ENCODE data around the gene RGS19. TPM values are rescaled to one million over a fixed set of nuclear protein-coding genes. Genes with fewer than 3 reads are reported as not detected.
A peak's percentile ranks its signal among the peaks of the same experiment; 100 is the strongest.

Gene RGS19
- total RNA-seq, 2 experiments from 2014 or later: 119 to 122 TPM

DNA sequence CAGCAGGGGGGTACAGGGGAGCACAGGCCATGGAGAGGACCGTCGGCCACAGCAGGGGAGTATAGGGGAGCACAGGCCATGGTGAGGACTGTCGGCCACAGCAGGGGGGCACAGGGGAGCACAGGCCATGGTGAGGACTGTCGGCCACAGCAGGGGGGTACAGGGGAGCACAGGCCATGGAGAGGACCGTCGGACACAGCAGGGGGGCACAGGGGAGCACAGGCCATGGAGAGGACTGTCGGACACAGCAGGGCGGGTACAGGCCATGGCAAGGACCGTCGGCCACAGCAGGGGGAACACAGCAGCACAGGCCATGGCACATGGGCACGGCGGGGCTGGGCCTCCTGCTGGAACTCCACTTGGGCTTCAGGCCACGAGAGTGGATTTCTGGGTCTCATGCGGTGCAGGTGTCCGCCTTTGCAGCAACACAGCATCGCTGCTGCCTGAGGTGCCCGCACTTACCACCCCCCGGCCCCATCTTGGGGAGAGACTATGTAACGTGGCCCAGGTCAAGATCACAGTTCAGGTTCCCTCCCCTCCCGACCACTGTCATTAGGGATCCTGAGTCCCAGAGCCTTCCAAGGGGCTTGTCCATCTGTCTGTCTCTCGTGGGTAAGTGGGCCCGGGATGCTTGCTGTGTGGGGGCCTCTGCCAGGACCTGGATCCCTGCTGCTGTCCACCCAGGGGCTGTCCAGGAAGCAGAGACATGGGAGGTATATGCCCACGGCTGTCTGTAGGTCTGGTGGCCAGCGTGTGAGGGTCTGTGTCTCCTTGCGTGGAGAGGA is 25.5 kb upstream of the RGS19 start:
- ChIA-PET CTCF (no interaction called here), POLR2A (no interaction called here)
- H3K36me3 Mint-ChIP-seq (ENCODE audit: low read depth): no peaks in the 10 kb centered on the region
- H3K27me3 Mint-ChIP-seq: peaks cover 20% of the 10 kb centered on the region
- no peak for DNase-seq
- H3K4me1 Mint-ChIP-seq: peaks cover 6% of the 10 kb centered on the region
- H3K4me3 Mint-ChIP-seq: no peak overlapping the region
- no peak overlapping the region for H3K27ac Mint-ChIP-seq
- no peaks in the 10 kb centered on the region for H3K9me3 Mint-ChIP-seq

DNA sequence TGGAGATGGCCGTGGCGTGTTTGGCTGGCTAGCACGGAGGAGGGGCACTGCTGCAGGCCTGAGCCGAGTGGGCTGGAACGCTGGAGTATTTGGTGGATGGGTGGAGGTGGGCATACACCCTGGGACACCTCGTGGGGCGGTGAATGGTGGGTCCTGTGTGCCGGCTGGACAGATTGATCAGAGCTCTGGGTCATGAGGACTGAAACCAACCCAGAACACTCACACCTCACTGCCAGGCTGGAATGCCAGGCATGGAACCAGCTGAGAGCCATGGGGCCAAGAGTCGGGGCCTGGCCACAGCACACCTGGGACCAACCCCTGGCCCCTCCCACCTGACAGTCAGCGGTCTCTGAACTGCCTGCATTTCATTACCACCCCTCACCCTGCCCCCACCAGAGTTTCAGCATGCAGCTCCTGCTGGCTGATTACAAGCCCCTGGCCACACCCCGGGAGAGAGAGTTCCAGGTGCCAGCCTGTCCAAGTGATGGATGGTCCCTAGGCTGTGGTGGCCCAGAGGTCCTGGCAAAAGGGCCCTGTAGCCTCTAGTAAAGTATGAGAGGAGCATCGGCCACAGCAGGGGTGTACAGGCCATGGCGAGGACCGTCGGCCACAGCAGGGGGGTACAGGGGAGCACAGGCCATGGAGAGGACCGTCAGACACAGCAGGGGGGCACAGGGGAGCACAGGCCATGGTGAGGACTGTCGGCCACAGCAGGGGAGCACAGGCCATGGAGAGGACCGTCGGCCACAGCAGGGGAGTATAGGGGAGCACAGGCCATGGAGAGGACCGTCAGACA is 24.8 kb upstream of the RGS19 start:
- Mint-ChIP-seq H3K27me3 (peaks cover 20% of the 10 kb centered on the region), H3K36me3 (ENCODE audit: low read depth) (no peaks in the 10 kb centered on the region), H3K27ac (no peak overlapping the region), H3K9me3 (no peaks in the 10 kb centered on the region), H3K4me1 (peaks cover 6% of the 10 kb centered on the region), H3K4me3 (no peak overlapping the region)
- POLR2A ChIA-PET: no interaction called here
- DNase-seq: no peak
- CTCF ChIA-PET: no interaction called here

DNA sequence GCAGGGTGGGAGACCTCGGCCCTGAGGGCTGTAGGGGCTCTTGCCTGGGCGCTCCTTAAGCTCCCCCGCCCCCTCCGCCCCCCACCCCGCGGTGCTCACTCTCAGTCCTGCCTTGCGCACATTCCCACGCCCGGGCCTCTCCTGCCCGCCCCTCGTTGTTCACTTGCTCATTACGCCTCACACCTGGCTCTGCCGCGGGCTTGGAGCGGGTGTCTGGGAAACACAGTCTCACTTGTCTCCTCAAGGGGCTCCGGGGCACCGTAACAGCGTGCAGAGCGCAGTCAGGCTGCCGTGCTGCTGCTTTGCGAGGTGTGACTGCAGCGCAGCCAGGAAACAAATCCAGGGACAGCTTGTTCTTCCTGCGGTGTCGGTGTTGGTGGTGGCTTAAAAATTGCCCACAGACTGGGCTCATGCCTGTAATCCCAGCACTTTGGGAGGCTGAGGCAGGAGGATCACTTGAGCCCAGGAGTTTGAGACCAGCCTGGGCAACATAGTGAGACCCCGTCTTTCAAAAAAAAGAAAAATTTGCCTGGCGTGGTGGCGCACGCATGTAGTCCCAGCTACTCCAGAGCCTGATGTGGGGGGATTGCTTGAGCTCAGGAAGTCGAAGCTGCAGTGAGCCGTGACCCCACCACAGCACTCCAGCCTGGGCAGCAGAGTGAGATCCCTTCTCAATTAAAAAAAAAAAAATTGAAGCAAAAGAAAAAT is 23.5 kb upstream of the RGS19 start:
- ChIA-PET POLR2A (interaction anchor here (1.1 kb wide), 1 partner anchor 31 kb away, joined by 3 read pairs; no protein-coding TSS in a partner anchor), CTCF (interaction anchor here (0.6 to 1.2 kb wide), 3 partner anchors 11 to 122 kb away, joined by 3 read pairs; partner anchors contain the start of genes PRPF6 and RGS19)
- H3K27ac Mint-ChIP-seq: no peak overlapping the region
- H3K9me3 Mint-ChIP-seq: no peaks in the 10 kb centered on the region
- no peak for DNase-seq
- peaks cover 6% of the 10 kb centered on the region for H3K4me1 Mint-ChIP-seq
- peaks cover 20% of the 10 kb centered on the region for H3K27me3 Mint-ChIP-seq
- H3K36me3 Mint-ChIP-seq (ENCODE audit: low read depth): no peaks in the 10 kb centered on the region
- H3K4me3 Mint-ChIP-seq: peak overlapping the region; percentile 2

DNA sequence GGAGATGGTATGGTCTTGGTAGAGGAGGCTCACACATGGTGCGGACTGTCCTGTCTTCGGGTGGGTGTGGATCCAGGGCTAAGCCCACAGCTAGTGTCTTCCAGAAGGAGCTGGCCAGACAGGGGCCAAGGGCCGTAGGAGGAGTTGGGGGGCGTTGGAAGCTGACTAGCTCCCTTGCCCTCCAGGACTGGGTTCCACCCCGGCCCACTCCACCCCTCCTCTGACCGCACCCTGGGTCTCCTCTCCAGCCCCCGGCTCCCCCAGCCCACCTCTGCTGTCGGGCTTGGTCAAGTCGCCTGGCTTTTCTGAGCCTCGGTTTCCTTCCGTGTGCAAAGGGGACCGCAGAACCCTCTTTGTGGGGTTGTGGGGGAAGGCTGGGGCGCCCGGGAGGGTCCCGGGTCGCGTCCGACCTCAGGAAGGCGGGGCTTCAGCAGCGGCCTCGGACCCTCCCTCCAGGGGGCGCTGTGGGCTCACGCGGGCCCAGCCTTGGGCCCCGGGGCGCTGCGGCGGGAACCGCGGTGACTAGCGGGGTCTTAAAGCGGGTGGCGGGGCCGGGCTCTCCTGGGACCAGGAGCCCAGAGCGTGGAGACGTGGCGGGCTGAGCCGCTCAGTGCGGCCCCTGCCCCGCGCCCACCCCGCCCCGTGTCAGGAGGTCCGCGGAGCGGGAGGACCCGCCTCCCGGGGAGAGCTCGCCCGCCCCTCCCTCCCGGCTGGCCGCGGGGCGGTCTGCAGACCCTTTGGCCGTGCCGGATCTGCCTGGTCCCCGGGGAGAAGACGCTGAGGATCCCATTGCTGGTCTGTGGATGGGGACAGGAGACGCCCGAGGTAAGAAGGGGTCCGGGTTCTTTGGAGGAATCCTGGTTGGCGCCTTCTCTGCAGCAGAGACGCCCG is 22.7 kb upstream of the RGS19 start:
- Mint-ChIP-seq H3K27ac (no peak overlapping the region), H3K27me3 (peaks cover 20% of the 10 kb centered on the region), H3K4me1 (peaks cover 6% of the 10 kb centered on the region), H3K4me3 (no peak overlapping the region), H3K9me3 (peaks cover 1% of the 10 kb centered on the region), H3K36me3 (ENCODE audit: low read depth) (no peaks in the 10 kb centered on the region)
- peak; percentile 64 for DNase-seq
- POLR2A ChIA-PET: interaction anchor here (1.1 kb wide), 1 partner anchor 30 kb away, joined by 3 read pairs; no protein-coding TSS in a partner anchor
- CTCF ChIA-PET: interaction anchor here (0.6 to 1.2 kb wide), 4 partner anchors 10 to 122 kb away, joined by 3 read pairs; partner anchors contain the start of genes PRPF6 and RGS19

DNA sequence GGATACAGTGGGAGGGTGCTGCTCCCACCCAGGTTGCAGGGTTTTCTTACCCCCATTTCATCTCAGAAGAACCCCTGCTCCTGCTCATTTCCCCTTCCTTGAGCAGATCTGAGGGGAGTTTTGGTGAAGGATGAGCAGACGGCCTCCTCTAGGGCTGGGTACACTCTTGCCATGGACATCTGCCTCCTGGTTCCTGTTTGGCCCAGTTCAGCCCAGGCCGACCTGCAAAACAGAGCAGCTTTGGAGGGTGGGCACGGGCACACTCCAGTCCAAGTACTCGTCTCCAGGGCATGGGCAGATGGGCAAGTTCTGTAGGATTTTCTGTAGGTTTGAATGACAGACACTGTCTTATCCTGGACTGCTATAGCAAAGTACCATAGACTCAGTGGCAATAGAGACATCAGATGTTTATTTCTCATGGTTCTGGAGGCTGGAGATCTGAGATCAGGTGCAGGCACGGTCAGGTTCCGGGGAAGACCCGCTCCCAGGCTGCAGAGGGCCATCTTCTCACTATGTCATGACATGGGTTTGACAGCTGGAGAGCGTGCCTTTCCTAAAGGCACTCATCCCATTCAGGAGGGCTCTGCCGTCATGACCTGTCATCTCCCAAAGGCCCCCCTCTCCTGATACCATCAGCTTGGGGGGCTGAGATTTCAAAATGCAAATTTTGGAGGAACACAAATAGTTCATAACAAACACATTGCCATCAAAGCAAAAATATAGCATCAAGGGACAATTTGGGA is 21.8 kb upstream of the RGS19 start:
- no peak overlapping the region for H3K27ac Mint-ChIP-seq

DNA sequence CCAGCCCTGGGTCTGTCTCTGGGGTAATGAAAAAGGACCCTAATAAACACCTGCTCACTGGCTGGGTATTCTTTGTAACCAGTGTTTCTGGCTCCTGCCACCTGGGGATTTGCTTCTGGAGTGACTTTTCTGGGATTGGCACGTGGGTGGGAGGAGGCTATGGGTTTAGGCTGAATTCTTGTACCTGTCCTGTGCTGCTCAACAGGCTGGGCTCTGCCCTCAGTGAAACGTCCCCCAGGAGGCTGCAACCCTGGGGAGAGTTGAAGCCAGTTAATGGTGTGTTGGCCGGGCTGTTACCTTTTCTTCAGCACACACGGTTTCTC is 21.2 kb upstream of the RGS19 start:
- peaks cover 4% of the 10 kb centered on the region for H3K9me3 Mint-ChIP-seq
- H3K36me3 Mint-ChIP-seq (ENCODE audit: low read depth): no peaks in the 10 kb centered on the region
- peaks cover 20% of the 10 kb centered on the region for H3K27me3 Mint-ChIP-seq

More for the DNA sequence above, 21.8 kb upstream of the RGS19 start:
- Mint-ChIP-seq H3K27me3 (peaks cover 20% of the 10 kb centered on the region), H3K4me3 (no peak overlapping the region), H3K4me1 (peaks cover 8% of the 10 kb centered on the region), H3K9me3 (peaks cover 4% of the 10 kb centered on the region), H3K36me3 (ENCODE audit: low read depth) (no peaks in the 10 kb centered on the region)
- POLR2A ChIA-PET: no interaction called here
- CTCF ChIA-PET: interaction anchor here (0.7 kb wide), 1 partner anchor 15 kb away, joined by 3 read pairs; no protein-coding TSS in a partner anchor
- no peak for DNase-seq

DNA sequence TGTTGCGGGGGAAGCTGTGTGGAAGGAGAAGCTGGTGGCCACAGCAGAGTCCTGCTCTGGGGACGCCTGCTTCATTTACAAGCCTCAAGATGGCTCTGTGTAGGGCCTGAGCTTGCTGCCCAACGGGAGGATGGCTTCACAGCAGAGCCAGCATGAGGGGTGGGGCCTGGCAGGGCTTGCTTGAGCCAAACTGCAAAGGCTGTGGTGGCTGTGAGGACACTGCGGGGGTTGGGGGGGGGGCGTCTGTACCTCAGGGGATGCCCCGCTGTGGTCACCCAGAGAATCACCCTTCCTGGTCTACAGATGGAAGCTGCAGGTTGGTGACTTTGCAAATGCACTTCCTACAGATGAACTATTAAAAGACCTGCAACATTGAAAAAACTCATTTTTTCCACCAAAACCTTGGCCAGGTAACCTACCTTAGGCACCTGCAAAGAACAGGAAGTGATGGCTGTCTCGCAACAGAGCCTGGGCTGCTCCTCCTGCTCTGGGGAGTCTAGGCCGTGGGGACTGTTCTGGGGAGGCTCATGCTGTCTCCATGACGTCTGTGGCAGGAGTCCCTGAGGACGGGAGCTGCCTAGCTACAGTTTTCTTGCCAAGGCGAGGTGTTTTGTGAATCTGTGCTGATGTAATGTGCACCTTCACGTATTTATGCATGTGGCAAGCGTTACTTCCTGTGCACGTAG is 20.7 kb upstream of the RGS19 start:
- CTCF ChIA-PET: no interaction called here
- H3K36me3 Mint-ChIP-seq (ENCODE audit: low read depth): no peaks in the 10 kb centered on the region
- H3K4me3 Mint-ChIP-seq: no peak overlapping the region
- POLR2A ChIA-PET: interaction anchor here (1.5 kb wide), 1 partner anchor 9 kb away, joined by 3 read pairs; no protein-coding TSS in a partner anchor
- no peak for DNase-seq
- H3K27me3 Mint-ChIP-seq: peaks cover 20% of the 10 kb centered on the region
- no peak overlapping the region for H3K27ac Mint-ChIP-seq
- H3K4me1 Mint-ChIP-seq: peaks cover 8% of the 10 kb centered on the region
- peaks cover 4% of the 10 kb centered on the region for H3K9me3 Mint-ChIP-seq

More for the DNA sequence above, 21.2 kb upstream of the RGS19 start:
- no peak for DNase-seq
- Mint-ChIP-seq H3K4me3 (no peak overlapping the region), H3K4me1 (peaks cover 8% of the 10 kb centered on the region), H3K27ac (no peak overlapping the region)
- POLR2A ChIA-PET: no interaction called here
- CTCF ChIA-PET: no interaction called here

DNA sequence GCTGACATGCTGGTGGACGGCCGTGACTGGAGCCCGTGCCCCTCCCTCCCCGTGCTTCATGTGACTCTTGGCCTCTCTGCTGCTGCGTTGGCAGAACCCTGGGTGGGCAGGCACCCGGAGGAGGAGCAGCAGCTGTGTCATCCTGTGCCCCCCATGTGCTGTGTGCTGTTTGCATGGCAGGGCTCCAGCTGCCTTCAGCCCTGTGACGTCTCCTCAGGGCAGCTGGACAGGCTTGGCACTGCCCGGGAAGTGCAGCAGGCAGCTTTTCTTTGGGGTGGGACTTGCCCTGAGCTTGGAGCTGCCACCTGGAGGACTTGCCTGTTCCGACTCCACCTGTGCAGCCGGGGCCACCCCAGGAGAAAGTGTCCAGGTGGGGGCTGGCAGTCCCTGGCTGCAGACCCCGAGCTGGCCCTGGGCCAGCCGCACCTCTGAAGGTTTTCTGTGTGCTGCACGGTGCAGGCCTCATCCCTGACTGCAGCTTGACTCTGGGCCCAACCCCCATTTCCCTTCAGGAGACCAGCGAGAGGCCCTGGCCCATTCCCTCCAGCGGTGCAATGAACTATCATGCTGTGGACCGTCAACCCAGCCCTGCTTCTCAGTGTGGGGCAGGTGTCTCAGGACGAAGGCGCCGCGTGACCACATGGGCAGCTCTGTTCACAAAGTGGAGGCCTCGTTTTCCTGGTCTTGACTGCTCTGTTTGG is 19.9 kb upstream of the RGS19 start:
- POLR2A ChIA-PET: interaction anchor here (1.5 kb wide), 1 partner anchor 10 kb away, joined by 3 read pairs; no protein-coding TSS in a partner anchor
- H3K9me3 Mint-ChIP-seq: peaks cover 4% of the 10 kb centered on the region

DNA sequence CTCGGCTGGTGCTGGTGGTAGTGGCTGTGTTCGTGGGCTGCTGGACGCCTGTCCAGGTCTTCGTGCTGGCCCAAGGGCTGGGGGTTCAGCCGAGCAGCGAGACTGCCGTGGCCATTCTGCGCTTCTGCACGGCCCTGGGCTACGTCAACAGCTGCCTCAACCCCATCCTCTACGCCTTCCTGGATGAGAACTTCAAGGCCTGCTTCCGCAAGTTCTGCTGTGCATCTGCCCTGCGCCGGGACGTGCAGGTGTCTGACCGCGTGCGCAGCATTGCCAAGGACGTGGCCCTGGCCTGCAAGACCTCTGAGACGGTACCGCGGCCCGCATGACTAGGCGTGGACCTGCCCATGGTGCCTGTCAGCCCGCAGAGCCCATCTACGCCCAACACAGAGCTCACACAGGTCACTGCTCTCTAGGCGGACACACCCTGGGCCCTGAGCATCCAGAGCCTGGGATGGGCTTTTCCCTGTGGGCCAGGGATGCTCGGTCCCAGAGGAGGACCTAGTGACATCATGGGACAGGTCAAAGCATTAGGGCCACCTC is 19.2 kb upstream of the RGS19 start:
- no peak overlapping the region for H3K4me3 Mint-ChIP-seq
- peaks cover 16% of the 10 kb centered on the region for H3K27me3 Mint-ChIP-seq
- no peak for DNase-seq
- ChIA-PET POLR2A (interaction anchor here (1.5 kb wide), 1 partner anchor 11 kb away, joined by 3 read pairs; no protein-coding TSS in a partner anchor), CTCF (no interaction called here)
- peaks cover 8% of the 10 kb centered on the region for H3K4me1 Mint-ChIP-seq
- H3K27ac Mint-ChIP-seq: no peak overlapping the region
- peaks cover 4% of the 10 kb centered on the region for H3K9me3 Mint-ChIP-seq
- H3K36me3 Mint-ChIP-seq (ENCODE audit: low read depth): no peaks in the 10 kb centered on the region

More for the DNA sequence above, 19.9 kb upstream of the RGS19 start:
- Mint-ChIP-seq H3K27ac (no peak overlapping the region), H3K27me3 (peaks cover 20% of the 10 kb centered on the region), H3K4me1 (peaks cover 8% of the 10 kb centered on the region), H3K36me3 (ENCODE audit: low read depth) (no peaks in the 10 kb centered on the region), H3K4me3 (no peak overlapping the region)
- CTCF ChIA-PET: no interaction called here
- DNase-seq: no peak

DNA sequence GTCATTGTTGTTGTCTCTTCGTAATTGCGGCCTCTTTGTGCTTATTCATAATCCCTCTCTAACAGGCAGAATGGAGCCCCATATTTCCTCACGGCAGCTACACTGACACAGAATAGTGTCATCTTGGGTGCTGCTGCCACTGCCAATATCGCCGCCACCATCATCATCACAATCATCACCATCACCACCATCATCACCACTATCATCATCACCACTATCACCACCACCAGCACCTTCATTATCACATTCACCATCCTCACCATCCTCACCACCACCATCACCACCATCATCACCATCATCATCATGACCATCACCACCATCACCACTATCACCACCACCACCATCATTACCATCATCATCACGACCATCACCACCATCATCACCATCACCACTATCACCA is 17.2 kb upstream of the RGS19 start:
- peaks cover 4% of the 10 kb centered on the region for H3K9me3 Mint-ChIP-seq
- DNase-seq: no peak
- H3K36me3 Mint-ChIP-seq (ENCODE audit: low read depth): no peaks in the 10 kb centered on the region
- peaks cover 7% of the 10 kb centered on the region for H3K27me3 Mint-ChIP-seq
- no peak overlapping the region for H3K4me3 Mint-ChIP-seq
- POLR2A ChIA-PET: no interaction called here
- H3K27ac Mint-ChIP-seq: no peak overlapping the region
- peaks cover 4% of the 10 kb centered on the region for H3K4me1 Mint-ChIP-seq
- CTCF ChIA-PET: no interaction called here

DNA sequence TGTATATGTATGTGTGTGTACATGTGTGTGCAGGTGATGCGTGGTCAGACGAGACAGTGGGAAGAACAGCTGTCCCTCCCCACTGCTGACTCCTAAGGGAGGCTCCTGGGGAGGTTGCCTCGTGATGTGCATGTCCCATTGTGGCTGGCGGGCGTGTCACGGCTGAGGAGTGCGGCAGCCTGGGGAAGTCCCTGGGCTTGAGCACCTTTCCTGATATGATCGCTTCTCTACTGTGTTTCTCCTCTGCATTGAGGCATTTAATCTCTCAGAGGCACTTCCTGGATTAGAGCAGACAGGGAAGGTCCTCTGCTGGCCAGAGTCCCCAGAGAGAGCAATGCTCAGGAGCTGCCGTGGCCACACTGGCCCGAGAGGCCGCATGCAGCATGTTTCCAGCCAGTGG is 16.6 kb upstream of the RGS19 start:
- ChIA-PET POLR2A (no interaction called here), CTCF (no interaction called here)
- peaks cover 1% of the 10 kb centered on the region for H3K27me3 Mint-ChIP-seq
- peaks cover 2% of the 10 kb centered on the region for H3K4me1 Mint-ChIP-seq
- DNase-seq: no peak
- no peak overlapping the region for H3K4me3 Mint-ChIP-seq
- H3K9me3 Mint-ChIP-seq: peaks cover 4% of the 10 kb centered on the region
- no peaks in the 10 kb centered on the region for H3K36me3 Mint-ChIP-seq (ENCODE audit: low read depth)
- H3K27ac Mint-ChIP-seq: no peak overlapping the region

Measured in activated CD4-positive, alpha-beta memory T cell treated with anti-CD3 and anti-CD28 coated beads, Interleukin-2, amount 10 ng/mL, durations not matched to agents 7 days and 5 days (primary cell).